Measurements from ENCODE around the gene DCHS2. TPM values are rescaled to one million over a fixed set of nuclear protein-coding genes. Genes with fewer than 3 reads are reported as not detected.
"Not testable (repeated sequence)": the region's sequence is repeated elsewhere in the genome, so short reads cannot be mapped to it uniquely, and the experiment has no call there.

DCHS2 gene
- total RNA-seq, 1 donor from 2014 or later = 4.1 TPM

DNA sequence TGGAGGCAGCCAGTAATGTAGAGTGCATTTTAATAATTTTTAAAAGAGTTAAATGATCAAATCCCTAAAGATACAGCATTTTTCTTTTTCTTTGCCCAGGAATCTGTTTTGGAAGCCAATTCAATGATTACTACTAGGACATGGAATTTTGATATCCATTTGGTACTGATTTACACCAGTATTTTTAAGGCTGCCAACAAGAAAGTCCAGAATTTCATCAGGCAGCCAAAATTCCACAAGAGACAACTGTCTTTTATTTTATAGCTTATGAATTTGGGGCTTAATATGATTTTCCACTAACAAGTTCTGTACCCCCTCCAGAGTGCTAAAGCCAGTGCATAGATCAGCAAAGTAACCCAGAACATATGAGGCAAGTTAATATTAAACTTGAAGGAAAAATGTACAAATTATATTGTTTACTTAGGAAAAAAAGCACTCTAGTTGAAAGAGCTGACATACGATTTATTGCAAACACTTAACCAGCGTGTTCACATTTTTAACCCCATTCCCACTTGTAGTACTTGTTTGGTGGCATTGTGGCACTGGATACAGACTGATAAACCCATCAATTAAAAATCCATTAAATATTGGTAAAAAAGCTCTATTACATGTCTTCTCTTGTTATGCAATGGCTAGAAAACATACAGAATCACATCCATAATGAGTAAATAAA, 259.7 kb downstream of the DCHS2 start:
- TF ChIP-seq CTCF (IDR thresholded peaks at IDR 0.05; ENCODE audit: unreplicated experiment) = no peak
- DNase-seq (ENCODE audit: low spot score in 2 of 2, unreplicated experiment in 2 of 2) = no peak
- Mint-ChIP-seq H3K4me3 (no peak overlapping the region), H3K4me1 (peaks cover 5% of the 10 kb centered on the region), H3K27ac (no peak overlapping the region), H3K27me3 (ENCODE audit: low read depth) (peaks cover 46% of the 10 kb centered on the region), H3K9me3 (peaks cover 5% of the 10 kb centered on the region), H3K36me3 (no peaks in the 10 kb centered on the region)

GRCh38 chr4:154230723-154231122, 260.9 kb downstream of the DCHS2 start:
- Mint-ChIP-seq H3K27ac (no peak overlapping the region), H3K27me3 (ENCODE audit: low read depth) (peaks cover 36% of the 10 kb centered on the region), H3K4me1 (peaks cover 5% of the 10 kb centered on the region), H3K4me3 (no peak overlapping the region), H3K36me3 (no peaks in the 10 kb centered on the region), H3K9me3 (peaks cover 5% of the 10 kb centered on the region)
- no peak for TF ChIP-seq CTCF (IDR thresholded peaks at IDR 0.05; ENCODE audit: unreplicated experiment)
- DNase-seq (ENCODE audit: low spot score in 2 of 2, unreplicated experiment in 2 of 2) = no peak

DNA sequence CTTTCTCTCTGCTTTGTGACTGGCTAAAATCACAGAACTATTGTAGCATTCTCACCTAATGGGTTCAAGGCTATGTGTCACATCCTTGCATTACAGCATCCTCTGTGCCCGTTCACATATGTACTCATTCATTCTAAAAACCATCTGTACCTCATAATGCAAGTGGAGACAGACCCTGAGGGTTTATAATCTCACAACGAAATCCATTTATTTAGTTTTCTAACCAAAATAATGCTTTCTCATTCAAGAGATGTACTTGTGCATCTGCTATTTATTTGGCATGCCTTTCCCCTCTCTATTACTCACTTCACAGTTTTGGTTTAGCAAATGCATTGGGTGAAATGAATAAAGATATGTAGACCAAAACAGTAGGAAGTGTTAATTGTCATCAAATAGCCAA, 261.5 kb downstream of the DCHS2 start:
- TF ChIP-seq CTCF (IDR thresholded peaks at IDR 0.05; ENCODE audit: unreplicated experiment) = no peak
- H3K9me3 Mint-ChIP-seq = peaks cover 8% of the 10 kb centered on the region
- no peaks in the 10 kb centered on the region for H3K36me3 Mint-ChIP-seq
- H3K4me3 Mint-ChIP-seq = no peak overlapping the region
- peaks cover 30% of the 10 kb centered on the region for H3K27me3 Mint-ChIP-seq (ENCODE audit: low read depth)
- H3K27ac Mint-ChIP-seq = no peak overlapping the region
- DNase-seq (ENCODE audit: low spot score in 2 of 2, unreplicated experiment in 2 of 2) = no peak
- peaks cover 5% of the 10 kb centered on the region for H3K4me1 Mint-ChIP-seq

- TF ChIP-seq CTCF (IDR thresholded peaks at IDR 0.05; ENCODE audit: unreplicated experiment) = no peak
- Mint-ChIP-seq H3K36me3 (peaks cover 3% of the 10 kb centered on the region), H3K4me3 (no peak overlapping the region), H3K4me1 (no peaks in the 10 kb centered on the region), H3K27me3 (ENCODE audit: low read depth) (peaks cover under 1% of the 10 kb centered on the region), H3K9me3 (peaks cover 44% of the 10 kb centered on the region), H3K27ac (no peak overlapping the region)
- DNase-seq (ENCODE audit: low spot score in 2 of 2, unreplicated experiment in 2 of 2) = no peak
Observed at GRCh38 chr4:154222875-154223274, 268.7 kb downstream of the DCHS2 start.

GRCh38 chr4:154218051-154218450, 273.5 kb downstream of the DCHS2 start:
- no peak for TF ChIP-seq CTCF (IDR thresholded peaks at IDR 0.05; ENCODE audit: unreplicated experiment)
- no peak overlapping the region for H3K27ac Mint-ChIP-seq
- H3K36me3 Mint-ChIP-seq = peaks cover 3% of the 10 kb centered on the region

GRCh38 chr4:154217384-154217783, 274.2 kb downstream of the DCHS2 start:
- not testable (repeated sequence) for H3K27me3 Mint-ChIP-seq (ENCODE audit: low read depth); H3K27ac Mint-ChIP-seq

More at GRCh38 chr4:154218051-154218450, 273.5 kb downstream of the DCHS2 start:
- Mint-ChIP-seq H3K9me3 (peaks cover 21% of the 10 kb centered on the region), H3K4me3 (no peak overlapping the region), H3K27me3 (ENCODE audit: low read depth) (no peaks in the 10 kb centered on the region), H3K4me1 (no peaks in the 10 kb centered on the region)
- DNase-seq (ENCODE audit: low spot score in 2 of 2, unreplicated experiment in 2 of 2) = no peak

More at GRCh38 chr4:154217384-154217783, 274.2 kb downstream of the DCHS2 start:
- not testable (repeated sequence) for H3K4me3 Mint-ChIP-seq; H3K36me3 Mint-ChIP-seq; H3K4me1 Mint-ChIP-seq; DNase-seq (ENCODE audit: low spot score in 2 of 2, unreplicated experiment in 2 of 2)
- H3K9me3 Mint-ChIP-seq = peaks cover 18% of the 10 kb centered on the region

Measured in mesothelial cell of epicardium (in vitro differentiated cells).